SK-N-DZ (cell line): ENCODE measurements around the gene LYL1.
A peak's percentile ranks its signal among the peaks of the same experiment; 100 is the strongest.

Experiments used
- DNase-seq: peaks from one replicate; pipeline ENCODE4 v3.0.0-alpha.2; 2015; ENCODE audit warnings: low spot score

The LYL1 gene

DNA sequence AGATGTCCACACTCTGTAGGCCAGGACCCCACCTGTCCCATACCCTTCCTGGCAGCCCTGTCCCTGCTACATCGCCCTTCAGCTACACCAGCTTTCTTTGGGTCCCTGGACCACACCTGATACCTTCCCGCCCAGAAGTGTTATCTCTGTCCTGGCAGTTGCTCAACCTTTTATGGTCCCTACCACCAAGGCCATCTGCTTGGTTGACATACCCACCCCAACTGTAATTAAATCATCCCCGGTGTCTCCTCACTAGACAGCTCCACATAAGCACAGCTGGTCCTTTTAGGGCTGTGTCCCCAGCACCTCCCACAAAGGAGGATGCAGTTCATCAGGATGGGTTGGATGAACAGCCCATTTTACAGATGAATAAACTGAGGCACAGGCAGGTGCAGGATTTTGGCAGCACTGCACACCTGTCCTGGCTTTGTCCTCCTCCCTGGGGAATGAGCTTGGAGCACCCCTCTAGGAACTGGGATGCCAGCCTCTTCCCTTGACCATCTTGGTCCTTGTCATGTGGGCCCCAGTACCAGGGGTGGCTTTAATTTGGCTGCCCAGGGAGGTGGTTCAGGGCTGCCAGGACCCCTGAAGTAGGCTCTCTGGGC lies 28.3 kb upstream of the LYL1 start:
- DNase-seq: no peak

DNA sequence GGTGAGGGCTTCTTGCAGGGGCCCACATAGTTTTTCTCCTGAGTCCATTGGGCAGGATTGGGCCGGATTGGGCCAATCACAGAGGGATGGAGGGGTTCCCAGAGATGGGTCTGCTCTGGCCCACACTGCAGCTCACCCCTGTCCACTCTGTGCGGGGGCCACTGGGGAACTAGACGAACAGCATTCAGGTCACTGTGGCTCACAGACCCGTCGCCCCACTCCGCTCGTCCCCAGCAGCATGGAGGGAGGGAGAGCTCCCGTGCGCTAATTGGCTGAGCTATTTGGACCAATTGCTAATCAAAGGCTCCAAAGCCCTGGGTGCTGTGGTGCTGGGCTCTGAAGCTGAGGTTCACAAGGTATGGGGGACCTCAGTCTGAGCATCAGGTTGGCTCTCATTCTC lies 26.7 kb upstream of the LYL1 start:
- DNase-seq: no peak

DNA sequence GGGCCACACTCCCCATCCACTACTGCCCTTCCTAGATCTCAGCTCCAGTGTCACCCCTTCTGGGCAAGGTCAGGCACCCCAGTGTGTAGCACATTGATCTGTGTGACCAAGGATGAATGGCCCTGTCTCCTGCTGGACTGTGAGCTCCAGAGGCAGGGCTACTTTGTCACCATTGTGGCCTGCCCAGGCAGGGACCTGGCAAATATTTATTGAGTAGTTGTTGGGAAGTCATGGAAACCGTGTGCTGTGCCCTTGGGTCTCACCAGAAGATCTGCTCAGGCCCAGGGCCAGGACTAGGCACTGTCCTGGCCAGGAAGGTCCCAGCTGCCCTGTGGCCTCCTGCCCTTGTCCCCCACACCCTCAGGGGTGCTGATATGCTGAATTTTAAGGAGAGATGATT lies 25.9 kb upstream of the LYL1 start:
- DNase-seq: no peak

DNA sequence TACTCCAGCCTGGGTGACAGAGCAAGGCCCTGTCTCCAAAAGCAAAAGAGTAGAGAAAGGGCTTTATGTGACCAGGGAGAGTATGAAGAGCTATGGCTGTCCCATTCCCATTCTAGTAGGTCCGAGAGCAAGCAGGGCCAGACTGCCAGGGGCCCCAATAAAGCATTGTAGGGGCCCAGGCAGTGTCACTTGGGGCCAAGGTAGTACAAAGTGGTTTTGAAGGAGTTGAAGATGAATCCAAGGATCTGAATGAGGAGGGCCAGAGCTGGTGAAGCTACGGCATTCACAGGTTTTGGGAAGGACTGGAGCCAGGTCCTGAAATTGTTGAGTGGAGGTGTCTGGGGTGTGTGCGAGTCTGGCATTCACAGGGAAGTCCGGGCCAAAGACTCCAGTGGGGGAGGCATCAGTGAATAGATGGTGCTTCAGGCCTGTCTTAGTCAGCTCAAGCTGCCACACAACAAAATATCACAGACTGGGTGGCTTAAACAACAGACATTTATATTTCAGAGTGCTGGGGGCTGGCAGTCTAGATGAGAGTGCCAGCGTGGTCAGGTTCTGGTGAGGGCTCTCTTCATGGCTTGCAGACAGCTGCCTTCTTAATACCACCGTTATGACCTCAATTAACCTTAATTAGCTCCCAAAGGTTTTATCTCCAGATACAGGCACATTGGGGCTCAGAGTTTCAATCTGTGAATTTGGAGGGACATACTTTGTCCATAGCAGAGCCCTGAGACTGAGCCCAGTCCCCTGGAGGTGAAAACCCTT lies 25.3 kb upstream of the LYL1 start:
- no peak for DNase-seq

DNA sequence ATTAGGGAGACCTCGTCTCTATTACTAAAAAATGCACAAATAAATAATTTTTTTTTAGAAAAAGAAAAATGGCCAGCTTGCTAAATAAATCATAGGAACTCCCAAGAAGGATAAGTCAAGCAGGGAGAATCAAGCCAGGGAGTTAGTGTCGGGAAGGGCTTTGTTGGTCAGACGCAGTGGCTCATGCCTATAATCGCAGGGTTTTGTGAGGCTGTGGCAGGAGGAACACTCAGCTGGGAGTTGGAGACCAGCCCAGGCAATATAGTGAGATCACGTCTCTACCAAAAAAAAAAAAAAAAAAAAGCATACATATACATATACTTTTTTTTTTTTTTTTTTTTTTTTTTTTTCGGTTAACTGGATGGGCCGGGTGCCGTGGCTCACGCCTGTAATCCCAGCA lies 24.4 kb upstream of the LYL1 start:
- no peak for DNase-seq

DNA sequence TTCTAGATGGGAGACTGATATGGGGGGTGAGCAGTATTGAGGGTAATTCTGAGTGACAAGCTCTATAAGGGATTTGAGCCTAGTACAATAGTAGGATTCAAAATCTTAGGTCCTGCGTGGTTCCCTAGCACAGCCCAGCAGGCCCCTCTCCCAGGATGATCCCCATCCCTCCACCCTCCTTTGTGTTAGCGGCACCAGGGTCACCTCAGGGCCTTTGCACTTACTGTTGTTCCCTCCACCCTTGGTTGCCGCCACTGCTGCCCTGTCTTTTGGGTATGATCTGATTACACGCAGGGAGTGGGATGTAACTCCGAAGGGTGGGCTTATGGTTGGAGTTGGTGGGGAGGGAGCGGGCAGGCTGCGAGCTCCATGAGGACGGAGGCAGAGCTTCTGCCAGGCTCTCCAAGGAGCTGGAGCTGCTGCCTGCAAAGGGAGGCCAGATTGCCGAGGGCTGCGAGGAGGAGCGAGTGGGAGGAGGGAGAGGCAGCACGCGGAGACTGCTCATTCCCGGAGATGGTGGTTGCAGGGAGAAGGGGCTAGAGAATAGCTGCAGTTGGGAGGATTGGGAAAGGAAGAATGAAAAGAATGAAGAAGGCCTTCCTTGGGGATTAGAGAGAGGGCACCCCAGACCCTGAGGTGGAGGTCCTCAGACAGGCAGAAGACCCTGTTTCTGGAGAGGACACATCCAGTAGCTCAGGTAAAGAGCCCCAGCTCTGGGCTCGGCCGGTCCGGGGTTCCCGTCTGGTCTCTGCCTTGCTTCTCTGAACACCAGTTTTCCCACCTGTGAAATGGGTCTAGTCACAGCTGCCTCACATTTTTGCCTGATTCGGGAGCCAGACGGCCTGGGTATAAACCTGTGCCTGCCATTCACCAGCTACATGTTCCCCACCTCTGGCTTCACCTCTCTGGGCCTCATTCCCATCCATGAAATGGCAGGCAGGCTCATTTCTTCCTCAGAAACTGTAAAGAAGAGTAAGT lies 20.6 kb upstream of the LYL1 start:
- DNase-seq: no peak

DNA sequence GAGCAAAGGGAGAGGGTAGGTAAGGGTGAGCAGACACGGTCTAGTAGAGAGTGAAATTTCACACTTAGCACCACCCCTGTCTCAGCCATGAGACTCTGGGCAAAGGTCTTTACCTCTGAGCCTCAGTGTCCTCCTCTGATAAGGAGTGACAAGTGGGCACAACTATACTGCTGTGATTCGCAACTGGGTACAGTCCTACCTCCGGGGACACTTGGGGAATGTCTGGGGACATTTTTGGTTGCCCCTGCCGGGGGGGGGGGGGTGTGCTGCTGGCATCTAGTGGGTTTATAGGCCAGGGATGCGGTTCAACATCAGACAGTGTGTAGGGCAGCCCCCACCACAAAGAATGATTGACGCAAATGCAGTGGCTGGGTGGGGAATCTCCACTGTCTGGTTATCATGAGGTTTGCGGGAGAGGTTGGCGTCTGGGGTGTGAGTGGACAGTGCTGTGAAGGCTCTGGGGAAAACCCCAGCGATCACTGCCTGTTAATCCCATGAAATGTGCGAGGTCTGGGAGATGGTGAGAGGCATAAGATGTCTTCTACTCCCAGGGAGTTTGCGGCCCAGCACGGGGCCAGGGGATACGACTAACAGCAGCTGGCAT lies 19.7 kb upstream of the LYL1 start:
- DNase-seq: no peak

DNA sequence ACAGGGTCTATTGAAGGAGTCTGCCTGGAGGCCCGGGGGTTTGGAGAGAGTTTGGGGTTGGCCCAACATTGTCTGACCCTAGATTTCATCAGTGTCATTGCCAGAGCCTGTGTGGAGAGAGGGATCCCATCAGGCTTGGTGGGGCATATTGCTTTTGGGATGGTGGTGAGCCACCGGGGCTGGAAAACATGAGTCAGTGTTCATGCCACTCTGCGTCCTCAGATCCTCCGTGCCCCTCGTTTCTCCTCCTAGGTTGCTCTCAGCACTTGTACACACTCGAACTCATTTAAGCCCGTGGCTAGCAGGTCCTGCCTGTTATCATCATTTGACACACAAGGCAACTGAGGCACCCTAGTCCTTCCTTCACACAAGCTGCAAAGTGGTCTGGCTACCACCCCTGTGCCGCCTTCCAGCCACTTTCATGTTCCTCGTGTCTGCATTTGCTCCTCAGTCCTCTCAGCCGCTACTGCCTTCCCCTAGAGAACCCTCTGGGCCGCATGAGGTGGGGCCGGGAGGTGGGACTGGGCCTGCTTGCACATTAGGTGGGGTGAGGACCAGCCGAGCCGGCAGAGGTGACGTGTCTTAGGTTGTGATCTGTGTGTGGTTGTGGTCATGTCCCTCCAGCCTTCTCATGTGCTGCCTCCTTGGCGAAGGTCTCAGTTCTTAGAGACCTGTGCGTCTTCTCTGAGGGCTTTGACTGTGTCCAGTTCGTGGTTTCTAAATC lies 19.1 kb upstream of the LYL1 start:
- DNase-seq: no peak

DNA sequence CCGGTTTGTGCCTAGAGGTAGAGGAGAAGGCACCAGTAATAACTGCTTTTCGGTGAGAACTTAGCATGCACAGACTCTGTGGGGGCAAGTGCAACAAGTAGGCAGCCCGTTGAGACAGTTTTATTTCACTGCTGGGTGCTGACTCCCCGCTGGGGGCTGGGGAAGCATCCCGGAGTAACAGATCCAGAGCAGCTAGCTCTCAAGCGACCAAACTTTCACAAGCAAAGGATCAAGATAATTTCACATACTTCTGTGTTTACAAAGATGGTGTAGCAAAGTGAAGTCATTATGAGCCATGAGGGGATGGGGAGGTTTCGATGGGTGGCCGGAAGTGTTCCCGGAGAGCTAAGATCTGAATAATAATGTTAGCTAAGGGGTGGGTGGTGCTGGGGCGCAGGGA lies 18.2 kb upstream of the LYL1 start:
- no peak for DNase-seq

DNA sequence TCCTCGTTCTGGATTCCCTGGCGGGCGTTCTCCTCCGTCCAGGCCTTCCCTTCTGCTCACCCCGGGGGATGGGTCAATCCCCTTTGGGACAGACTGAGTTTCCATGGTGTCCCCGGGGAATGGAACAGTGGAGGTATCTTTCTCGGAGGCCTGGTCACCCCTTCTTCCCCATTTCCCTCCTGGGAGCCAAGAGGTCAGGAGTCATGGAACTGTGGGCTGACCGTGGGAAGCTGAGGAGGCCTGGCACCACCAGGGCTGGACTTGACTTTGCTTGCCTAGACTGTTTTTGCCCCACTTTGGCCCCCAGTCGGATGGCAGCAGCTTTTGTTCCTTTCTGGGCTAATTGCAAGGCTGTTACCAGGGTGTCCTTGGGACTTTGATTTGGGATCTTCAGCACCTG lies 17.4 kb upstream of the LYL1 start:
- no peak for DNase-seq

DNA sequence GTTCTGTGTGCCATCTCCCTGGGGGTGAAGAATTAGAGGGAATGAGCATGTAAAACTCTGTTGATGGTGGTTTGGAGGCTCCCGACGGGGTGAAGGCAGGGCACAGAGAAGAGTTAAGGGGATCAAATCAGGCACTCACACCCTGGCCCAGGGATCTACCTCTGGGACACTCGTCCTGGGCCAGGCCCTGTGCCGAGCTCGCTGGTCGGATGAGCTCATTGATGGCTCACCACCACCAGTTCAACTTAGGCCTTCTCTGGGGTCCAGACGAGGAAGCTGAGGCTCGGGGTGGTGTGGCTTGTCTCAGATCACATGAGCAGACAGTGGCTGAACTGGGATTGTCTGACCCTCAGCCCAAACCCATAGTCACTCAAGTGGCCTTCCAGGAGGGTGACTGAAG lies 17.0 kb upstream of the LYL1 start:
- no peak for DNase-seq

DNA sequence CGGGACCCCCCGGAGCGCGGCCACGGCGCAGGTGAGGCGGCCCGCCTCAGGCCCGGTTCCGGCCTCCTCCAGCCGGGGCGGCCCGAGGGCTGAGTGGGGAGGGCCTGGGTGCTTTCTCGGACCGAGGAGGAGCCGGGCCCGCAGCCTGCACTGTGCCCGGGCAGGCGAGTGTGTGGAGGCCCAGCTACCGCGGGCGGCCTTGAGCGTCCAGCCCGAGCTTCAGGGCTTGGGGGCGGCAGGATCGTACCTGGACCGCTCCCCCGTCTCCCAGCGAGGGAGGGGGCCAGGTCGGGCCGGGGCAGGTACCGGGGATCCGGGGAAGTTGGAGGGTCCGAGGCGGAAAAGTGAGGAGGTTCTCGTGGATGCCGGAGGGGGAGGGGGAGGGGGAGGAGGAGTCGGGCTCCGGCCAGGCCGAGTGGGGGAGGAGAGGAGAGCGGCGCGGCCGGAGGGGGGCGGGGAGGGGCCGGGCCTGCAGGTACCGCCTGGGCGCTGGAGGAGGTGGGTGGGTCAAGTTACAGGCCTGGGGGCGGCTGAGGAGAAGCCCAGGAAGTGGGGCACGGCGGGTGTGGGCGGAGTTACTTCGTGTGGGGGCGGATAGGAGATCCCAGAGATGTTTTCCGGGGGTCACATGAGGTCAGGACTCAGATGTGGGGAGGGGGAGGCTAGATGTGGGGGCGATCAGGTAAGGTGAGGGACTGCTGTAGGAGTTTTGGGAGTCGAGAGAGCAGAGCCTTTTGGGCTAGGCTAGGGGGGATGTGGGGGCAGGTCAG lies 16.0 kb upstream of the LYL1 start:
- peak; percentile 53 for DNase-seq

DNA sequence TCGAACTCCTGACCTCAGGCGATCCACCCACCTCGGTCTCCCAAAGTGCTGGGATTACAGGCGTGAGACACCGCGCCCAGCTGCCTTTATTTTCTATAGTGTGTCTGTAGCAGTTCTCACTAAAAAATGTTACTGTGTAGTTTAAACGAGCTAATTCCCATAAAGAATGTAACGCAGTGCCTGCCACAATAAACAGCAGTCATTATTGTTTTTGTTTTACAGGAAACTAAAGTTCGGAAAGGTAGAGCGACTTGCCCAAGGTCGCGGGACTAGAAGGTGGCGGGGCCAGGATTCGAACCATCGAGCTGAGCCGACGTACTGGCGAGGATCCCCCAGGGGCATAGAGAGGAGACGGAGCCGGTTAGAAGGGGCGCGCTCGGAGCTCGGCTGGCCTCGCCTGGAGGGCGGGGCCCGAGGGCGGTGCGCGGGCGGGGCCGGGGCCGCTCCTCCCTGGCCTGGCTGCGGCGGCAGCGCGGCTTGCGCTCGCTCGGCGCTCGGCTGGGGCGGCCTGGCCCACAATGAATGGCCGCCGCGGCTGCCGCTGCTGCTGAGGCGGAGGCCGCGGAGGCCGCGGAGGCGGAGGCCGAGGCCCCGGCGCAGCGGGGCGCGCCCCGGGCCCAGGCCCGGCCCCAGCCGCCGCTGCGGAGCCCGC lies 15.2 kb upstream of the LYL1 start, which contains the start of gene NACC1:
TSS of gene NACC1 (plus strand) at position 493 of the 652 bp plus-strand sequence. CDS start 16,944 bp downstream, outside the sequence.
- peak; percentile 84 for DNase-seq

DNA sequence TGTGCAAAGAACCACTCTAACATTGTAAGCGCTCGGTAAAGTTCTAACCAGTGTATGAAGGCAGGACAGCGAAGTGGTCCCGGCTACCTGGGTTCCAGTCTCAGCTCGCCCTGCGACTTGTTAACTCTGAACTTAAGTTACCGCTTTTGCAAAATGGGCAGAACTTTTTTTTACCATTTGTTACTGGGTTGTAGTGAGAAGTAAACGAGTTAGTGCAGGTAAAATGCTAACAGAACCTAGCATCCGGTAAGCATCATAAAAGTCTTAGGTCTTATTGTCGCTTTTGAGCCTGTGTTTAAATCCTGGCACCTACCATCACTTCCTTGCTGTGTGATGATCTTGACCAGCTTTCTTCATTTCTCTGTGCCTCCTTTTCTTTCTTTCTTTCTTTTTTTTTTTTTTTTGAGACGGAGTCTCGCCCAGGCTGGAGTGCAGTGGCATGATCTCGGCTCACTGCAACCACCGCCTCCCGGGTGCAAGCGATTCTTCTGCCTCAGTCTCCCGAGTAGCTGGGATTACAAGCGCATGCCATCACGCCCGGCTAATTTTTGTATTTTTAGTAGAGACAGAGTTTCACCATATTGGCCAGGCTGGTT lies 14.6 kb upstream of the LYL1 start:
- no peak for DNase-seq

DNA sequence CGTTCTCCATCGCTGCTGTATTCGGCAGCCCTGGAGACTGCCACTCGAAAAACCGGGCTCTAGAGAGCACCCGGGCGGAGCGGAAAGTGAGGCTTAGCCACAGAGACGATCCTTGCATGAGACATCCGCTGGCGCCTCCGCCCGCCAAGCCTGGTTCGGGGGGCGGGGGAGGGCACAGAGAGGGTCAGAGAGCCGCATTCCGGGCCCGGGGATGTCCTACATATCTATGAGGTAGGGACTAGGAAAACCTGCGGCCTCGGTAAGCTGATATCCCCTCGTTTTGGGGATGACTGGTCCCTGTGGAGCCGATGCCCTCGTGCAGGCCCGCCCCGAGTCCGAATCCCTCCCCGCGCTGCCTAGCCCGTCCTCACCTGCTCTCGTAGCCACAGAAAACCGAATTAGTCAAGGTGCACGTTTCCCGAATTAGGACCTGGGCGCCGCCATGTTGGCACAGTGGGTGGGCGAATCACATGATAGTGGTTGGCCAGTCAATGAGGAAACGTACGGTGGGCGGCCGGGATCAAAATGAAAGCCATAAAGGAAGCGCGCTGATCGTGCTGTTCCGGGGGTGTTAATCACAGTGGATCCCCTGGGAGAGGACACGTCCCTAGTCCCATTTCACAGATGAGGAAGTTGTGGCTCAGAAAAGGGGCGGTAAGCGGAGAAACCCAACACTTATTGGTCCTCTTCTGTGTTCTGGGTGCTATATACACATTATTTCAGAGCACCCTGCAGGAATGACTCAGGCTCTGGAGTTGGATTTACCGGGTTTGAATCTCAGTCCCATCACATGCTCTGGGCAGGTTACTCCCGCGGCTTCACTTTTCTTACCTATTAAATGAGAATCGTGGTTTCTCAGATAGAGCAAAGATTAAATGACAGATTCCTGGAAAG lies 13.9 kb upstream of the LYL1 start, which contains the start of gene TRMT1:
TSS of gene TRMT1 (minus strand) at position 459 of the 894 bp plus-strand sequence. CDS start at position 118, 341 bp downstream.
- DNase-seq: peak; percentile 89

DNA sequence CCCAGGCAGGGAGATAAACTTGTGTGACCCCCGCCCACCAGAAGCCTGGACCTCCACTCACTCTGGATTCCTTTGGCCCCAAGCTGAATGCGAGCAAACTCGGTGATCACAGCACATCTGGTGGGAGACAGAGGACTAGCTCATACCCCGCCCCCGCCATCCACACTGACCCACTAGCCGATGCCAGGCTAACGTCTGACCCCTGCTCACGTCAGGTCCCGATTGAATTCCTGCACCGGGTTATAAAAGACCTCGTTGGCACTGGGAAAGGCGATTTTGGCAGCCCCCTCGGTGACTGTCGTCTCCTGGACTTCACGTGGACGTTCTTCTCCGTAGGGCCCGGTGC lies 13.3 kb upstream of the LYL1 start:
- no peak for DNase-seq

DNA sequence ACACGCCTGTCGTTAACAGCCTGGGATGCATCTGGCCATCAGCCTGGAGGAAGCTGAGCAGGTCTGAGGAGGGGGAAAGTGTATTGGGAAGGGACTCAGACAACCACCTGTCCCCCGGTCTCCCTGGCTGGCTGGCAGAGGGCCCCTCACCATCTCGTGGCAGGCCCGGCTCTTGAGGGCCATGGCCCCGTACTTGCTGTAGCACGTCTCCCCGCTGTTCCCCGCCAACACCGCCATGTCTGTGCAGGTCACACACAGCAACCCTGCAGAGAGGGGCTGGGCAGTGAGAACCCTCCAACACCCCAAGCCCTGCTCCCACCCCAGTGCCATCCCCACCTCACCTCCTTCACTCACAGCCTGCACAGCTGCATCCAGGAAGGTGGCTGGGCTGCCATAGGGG lies 9.9 kb upstream of the LYL1 start:
- DNase-seq: no peak

DNA sequence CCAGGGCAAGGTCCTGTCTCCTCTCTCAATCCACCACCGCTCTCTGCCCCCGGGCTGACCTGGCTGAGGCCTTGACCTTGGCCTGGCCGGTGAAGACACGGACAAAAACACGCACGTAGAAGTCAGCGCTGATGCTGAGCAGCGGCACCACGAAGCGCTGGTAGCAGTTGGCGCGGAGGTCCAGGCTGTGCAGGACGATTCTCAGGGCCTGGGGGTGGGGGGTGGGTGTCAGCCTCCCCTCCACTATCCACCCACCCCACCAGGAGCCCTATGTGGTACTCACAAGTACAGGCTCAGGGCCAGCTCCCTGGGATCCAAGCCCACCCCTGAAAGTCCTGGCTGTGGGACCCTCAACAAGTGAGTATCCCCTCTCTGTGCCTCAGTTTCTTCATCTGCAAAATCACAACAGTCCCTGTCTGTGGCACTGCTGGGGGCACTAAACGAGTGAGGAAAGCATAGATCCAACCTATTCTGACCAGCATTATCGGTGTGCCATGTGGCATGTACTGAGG lies 7.5 kb upstream of the LYL1 start:
- no peak for DNase-seq
